OCI-LY1 (cell line): Measurements from ENCODE around the gene ACTG2.

Source experiments
- H2AFZ ChIP-seq: fragments of 200-600 bp; sonication (generic), shearing (Covaris generic); 2 replicates; pipeline ENCODE4 v1.6.0; 2014; ENCODE audit warnings: antibody characterized with exemption, mild to moderate bottlenecking, low read length
- H3F3A ChIP-seq: fragments of 200-600 bp; sonication (generic), shearing (Covaris generic); 2 replicates; pipeline ENCODE4 v1.6.0; 2014; ENCODE audit warnings: mild to moderate bottlenecking, antibody characterized with exemption, low read length, moderate library complexity; ENCODE audit not compliant: insufficient read depth
- H3K27ac ChIP-seq: fragments of 200-600 bp; sonication (generic); 2 replicates; pipeline ENCODE4 v1.5.1; 2014; ENCODE audit warnings: low read length, mixed run types, mild to moderate bottlenecking, low read depth; ENCODE audit not compliant: poor library complexity, severe bottlenecking
- H3K27me3 ChIP-seq: fragments of 200-600 bp; sonication (generic); 2 replicates; pipeline ENCODE4 v1.6.0; 2014; ENCODE audit warnings: antibody characterized with exemption, mild to moderate bottlenecking, low read length, moderate library complexity; ENCODE audit not compliant: insufficient read depth
- H3K36me3 ChIP-seq: fragments of 200-600 bp; sonication (generic); 2 replicates; pipeline ENCODE4 v1.6.1; 2014; ENCODE audit warnings: mild to moderate bottlenecking, antibody characterized with exemption, low read length, moderate library complexity, mixed read lengths; ENCODE audit not compliant: insufficient read depth
- H3K4me1 ChIP-seq: fragments of 200-600 bp; sonication (generic); 2 replicates; pipeline ENCODE4 v1.5.1; 2014; ENCODE audit warnings: mild to moderate bottlenecking, low read length, moderate library complexity; ENCODE audit not compliant: insufficient read depth, severe bottlenecking
- H3K4me2 ChIP-seq: fragments of 200-600 bp; sonication (generic), shearing (Covaris generic); 2 replicates; pipeline ENCODE4 v1.6.1; 2014; ENCODE audit warnings: low read length
- H3K4me3 ChIP-seq: fragments of 200-600 bp; sonication (generic); 2 replicates; pipeline ENCODE4 v1.5.1; 2014; ENCODE audit warnings: low read length, low read depth, mild to moderate bottlenecking, mixed read lengths; ENCODE audit not compliant: poor library complexity, severe bottlenecking
- H3K79me2 ChIP-seq: fragments of 200-600 bp; shearing (Covaris generic); 2 replicates; pipeline ENCODE4 v1.6.1; 2016; ENCODE audit warnings: mixed run types, low read length, mixed read lengths; ENCODE audit not compliant: insufficient read depth
- H3K9ac ChIP-seq: fragments of 200-600 bp; sonication (generic), shearing (Covaris generic); 2 replicates; pipeline ENCODE4 v1.6.1; 2014; ENCODE audit warnings: mild to moderate bottlenecking, low read length, mixed read lengths
- H3K9me2 ChIP-seq: fragments of 200-600 bp; sonication (generic), shearing (Covaris generic); 2 replicates; pipeline ENCODE4 v1.6.1; 2014; ENCODE audit warnings: low read depth, mild to moderate bottlenecking, low read length, mixed read lengths
- H3K9me3 ChIP-seq: fragments of 200-600 bp; shearing (Covaris generic); 2 replicates; pipeline ENCODE4 v1.6.1; 2014; ENCODE audit warnings: low read length, mixed read lengths
- H4K20me1 ChIP-seq: fragments of 200-600 bp; sonication (generic), shearing (Covaris generic); 2 replicates; pipeline ENCODE4 v1.6.0; 2016; ENCODE audit warnings: mild to moderate bottlenecking, low read length; ENCODE audit not compliant: insufficient read depth
- CTCF ChIP-seq: fragments of 200-600 bp; sonication (generic), shearing (Covaris generic); IDR thresholded peaks from 2 replicates; pipeline ENCODE4 v1.5.1; 2017; ENCODE audit warnings: mild to moderate bottlenecking, antibody characterized with exemption, low read length, moderate library complexity, mixed read lengths
- EZH2 ChIP-seq: fragments of 200-600 bp; sonication (generic), shearing (Covaris generic); IDR thresholded peaks from 2 replicates; pipeline ENCODE4 v1.8.0; 2017; ENCODE audit warnings: borderline replicate concordance, mixed run types, mild to moderate bottlenecking, antibody characterized with exemption, low read length, moderate library complexity, mixed read lengths

The ACTG2 gene

DNA sequence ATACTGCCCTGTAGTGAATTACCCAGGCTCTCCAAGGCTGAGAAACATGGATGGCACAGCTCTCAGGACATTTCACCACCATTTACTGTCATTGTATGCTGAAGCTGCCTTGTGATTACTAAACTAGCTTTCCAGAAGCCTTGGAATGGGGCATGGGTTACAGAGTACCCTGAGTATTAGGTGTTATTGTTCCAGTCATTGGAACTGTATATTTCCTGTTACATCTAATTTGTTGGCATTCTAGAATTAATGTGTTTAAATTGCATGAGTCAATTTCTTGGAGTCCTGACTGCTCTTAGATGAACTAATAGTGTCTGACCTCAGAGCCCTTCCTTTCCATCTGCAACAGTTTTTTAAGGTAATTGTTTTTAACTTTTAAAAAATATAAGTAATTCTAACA, 42.8 kb downstream of the ACTG2 start:
- H3K4me2 ChIP-seq: no peak overlapping the region
- H3K4me3 ChIP-seq: no peak overlapping the region
- H3K36me3 ChIP-seq: peaks cover 80% of the 10 kb centered on the region
- TF ChIP-seq CTCF (no peak), EZH2 (no peak)
- no peaks in the 10 kb centered on the region for H3F3A ChIP-seq
- H2AFZ ChIP-seq: no peak overlapping the region
- H3K79me2 ChIP-seq: peaks cover 31% of the 10 kb centered on the region
- no peaks in the 10 kb centered on the region for H3K9me2 ChIP-seq
- H3K27ac ChIP-seq: no peak overlapping the region
- no peaks in the 10 kb centered on the region for H3K9me3 ChIP-seq
- no peaks in the 10 kb centered on the region for H3K27me3 ChIP-seq
- no peaks in the 10 kb centered on the region for H3K4me1 ChIP-seq
- no peaks in the 10 kb centered on the region for H4K20me1 ChIP-seq
- H3K9ac ChIP-seq: no peak overlapping the region

GRCh38 chr2:73937103-73937885, 44.5 kb downstream of the ACTG2 start:
- Histone ChIP-seq H3K36me3 (peaks cover 73% of the 10 kb centered on the region), H3K9me3 (no peaks in the 10 kb centered on the region), H3K4me1 (no peaks in the 10 kb centered on the region), H3K9me2 (no peaks in the 10 kb centered on the region), H3K9ac (no peak overlapping the region), H3K27ac (no peak overlapping the region), H4K20me1 (no peaks in the 10 kb centered on the region), H3K79me2 (peaks cover 33% of the 10 kb centered on the region), H3K27me3 (no peaks in the 10 kb centered on the region), H3K4me2 (no peak overlapping the region), H3F3A (no peaks in the 10 kb centered on the region), H2AFZ (no peak overlapping the region), H3K4me3 (no peak overlapping the region)
- TF ChIP-seq CTCF (no peak), EZH2 (no peak)

DNA sequence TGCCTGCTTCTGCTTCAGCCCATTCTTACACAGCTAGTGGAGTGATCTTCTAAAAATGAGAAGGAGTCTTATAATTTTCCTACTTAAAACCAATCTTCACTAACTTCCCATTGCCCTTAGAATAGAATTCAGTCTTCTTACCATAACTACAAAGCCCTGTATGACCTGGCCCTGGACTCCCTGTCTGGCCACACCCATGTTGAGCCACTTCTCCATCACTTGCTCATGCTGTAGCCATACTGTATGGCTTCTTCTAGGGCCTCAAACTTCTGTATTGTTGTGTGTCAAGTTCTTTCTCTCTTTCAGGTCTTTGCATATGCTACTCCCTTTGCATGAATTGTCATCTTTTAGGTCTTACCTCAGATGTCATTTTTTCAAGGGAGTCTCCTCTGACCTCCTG, 45.1 kb downstream of the ACTG2 start:
- no peaks in the 10 kb centered on the region for H4K20me1 ChIP-seq
- TF ChIP-seq CTCF (no peak), EZH2 (no peak)
- no peak overlapping the region for H3K4me2 ChIP-seq
- no peaks in the 10 kb centered on the region for H3K27me3 ChIP-seq
- no peak overlapping the region for H2AFZ ChIP-seq
- H3K9me3 ChIP-seq: no peaks in the 10 kb centered on the region
- H3F3A ChIP-seq: no peaks in the 10 kb centered on the region
- H3K4me1 ChIP-seq: no peaks in the 10 kb centered on the region
- H3K9ac ChIP-seq: no peak overlapping the region
- peaks cover 34% of the 10 kb centered on the region for H3K79me2 ChIP-seq
- no peaks in the 10 kb centered on the region for H3K9me2 ChIP-seq
- H3K27ac ChIP-seq: no peak overlapping the region
- peaks cover 73% of the 10 kb centered on the region for H3K36me3 ChIP-seq
- no peak overlapping the region for H3K4me3 ChIP-seq
